Kidney (tissue), 14 donors: Measurements from ENCODE around the gene TMEM18. TPM values are rescaled to one million over a fixed set of nuclear protein-coding genes. Genes with fewer than 3 reads are reported as not detected.

Experiments used
- DNase-seq, 5 donors: peaks; one replicate each; pipeline ENCODE4 v3.0.0-alpha.2; 2013 to 2020
- FAIRE-seq: peaks from 2 replicates; lab custom pipeline; 2012; peaks lifted over from hg19 to GRCh38; lab: Jason Lieb, UNC
- H3K27ac ChIP-seq, 2 donors: one replicate each; pipeline ENCODE4 v1.7.0; 2013; ENCODE audit warnings: low read depth in 2 of 2, low read length in 2 of 2, inconsistent platforms in 1 of 2
- H3K27me3 ChIP-seq: one replicate; pipeline ENCODE4 v1.7.1; 2013; ENCODE audit warnings: low read length, inconsistent platforms; ENCODE audit not compliant: control insufficient read depth, insufficient read depth
- H3K36me3 ChIP-seq, 3 donors: one replicate each; pipeline versions ENCODE4 v1.7.0 to v1.7.1; 2013; ENCODE audit warnings: low read length in 3 of 3, control low read depth in 1 of 3, inconsistent platforms in 1 of 3; ENCODE audit not compliant: insufficient read depth in 3 of 3, control insufficient read depth in 2 of 3
- H3K4me1 ChIP-seq, 3 donors: one replicate each; pipeline versions ENCODE4 v1.7.0 to v1.7.1; 2013; ENCODE audit warnings: low read length in 3 of 3, inconsistent platforms in 1 of 3, low read depth in 1 of 3; ENCODE audit not compliant: control insufficient read depth in 2 of 3, insufficient read depth in 2 of 3
- H3K4me3 ChIP-seq, 3 donors: one replicate each; pipeline versions ENCODE4 v1.7.0 to v1.8.1; 2013; ENCODE audit warnings: low read length in 3 of 3, control low read depth in 1 of 3, inconsistent platforms in 1 of 3
- H3K9ac ChIP-seq, 3 donors: one replicate each; pipeline versions ENCODE4 v1.7.0 to v1.7.1; 2013; ENCODE audit warnings: low read length in 3 of 3, control low read depth in 1 of 3, inconsistent platforms in 1 of 3
- H3K9me3 ChIP-seq, 3 donors: one replicate each; pipeline versions ENCODE4 v1.7.0 to v1.7.1; 2013; ENCODE audit warnings: low read length in 3 of 3, control low read depth in 1 of 3, inconsistent platforms in 1 of 3; ENCODE audit not compliant: control insufficient read depth in 2 of 3, insufficient read depth in 1 of 3
- CTCF ChIP-seq: IDR thresholded peaks from 3 replicates; pipeline ENCODE4 v1.5.1; 2012; ENCODE audit warnings: mild to moderate bottlenecking, moderate library complexity, borderline replicate concordance; ENCODE audit not compliant: insufficient read depth; ENCODE audit errors: extremely low read depth
- intact Hi-C: fragments of 100-400 bp; cut with DNase I; formaldehyde crosslinking; loops from one replicate; pipeline ENCODE4 v1.11.1; 2022
- polyA plus RNA-seq: library from polyadenylated mRNA; stranded (reverse); fragments of 350-450 nt; fragmentation: Illumina TruSeq; extraction: RNeasy Lipid Tissue Mini Kit (QIAGEN cat#74804); gene quantifications from one replicate; pipeline ENCODE4 v1.2.3, GENCODE V29; 2014; ENCODE audit warnings: low read depth, low replicate concordance; ENCODE audit not compliant: insufficient read depth
- total RNA-seq: library from RNA; stranded (reverse); fragmentation: NEBNext Ultra II Directional; extraction: Animal tissue kit (Norgen Biotek cat#: 25700); gene quantifications from one replicate; pipeline ENCODE4 v1.2.1, GENCODE V29; 2021
- donor health status: control.
- donor health status: control.
- donor health status: control.
- donor health status: control.
- donor health status: control.
- donor health status: DM: yes; HTN: yes; CAD: no.
- donor health status: Normal renal cell carcinoma (clear cell type).

The TMEM18 gene
- total and polyA plus RNA-seq, 2 donors from 2014 or later = 24.0 to 29.7 TPM

GRCh38 chr2:637406-637776 is 39.8 kb downstream of the TMEM18 start:
- FAIRE-seq (no peak), DNase-seq (no peak)
- H3K27ac ChIP-seq = no peak overlapping the region
- H3K4me3 ChIP-seq = no peak overlapping the region
- H3K4me1 ChIP-seq = peaks cover 0 to 5% (median 4%) of the 10 kb centered on the region in 3 donors
- no peaks in the 10 kb centered on the region for H3K27me3 ChIP-seq
- H3K36me3 ChIP-seq = no peaks in the 10 kb centered on the region
- intact Hi-C loops = no loop called here
- H3K9ac ChIP-seq = no peak overlapping the region
- no peak for TF ChIP-seq CTCF
- H3K9me3 ChIP-seq = no peaks in the 10 kb centered on the region

GRCh38 chr2:636641-637405 is 40.4 kb downstream of the TMEM18 start:
- Histone ChIP-seq H3K4me1 (peaks cover 0 to 5% (median 4%) of the 10 kb centered on the region in 3 donors), H3K27ac (no peak overlapping the region), H3K4me3 (peak overlapping the region in 1 of 3 donors; percentile 49), H3K27me3 (no peaks in the 10 kb centered on the region), H3K9me3 (no peaks in the 10 kb centered on the region), H3K36me3 (no peaks in the 10 kb centered on the region), H3K9ac (no peak overlapping the region)
- intact Hi-C loops = no loop called here
- TF ChIP-seq CTCF = peak; percentile 92
- peak; percentile 82 to 89 (median 87) for DNase-seq
- no peak for FAIRE-seq

GRCh38 chr2:635687-636621 is 41.3 kb downstream of the TMEM18 start:
- H3K27ac ChIP-seq = no peak overlapping the region
- intact Hi-C loops = no loop called here
- TF ChIP-seq CTCF = no peak

More at GRCh38 chr2:635687-636621, 41.3 kb downstream of the TMEM18 start:
- no peak overlapping the region for H3K9ac ChIP-seq
- no peaks in the 10 kb centered on the region for H3K9me3 ChIP-seq
- DNase-seq (peak in 1 of 5 donors; percentile 51), FAIRE-seq (no peak)
- H3K27me3 ChIP-seq = no peaks in the 10 kb centered on the region
- H3K4me3 ChIP-seq = peak overlapping the region in 1 of 3 donors; percentile 49
- peaks cover 0 to 5% (median 4%) of the 10 kb centered on the region in 3 donors for H3K4me1 ChIP-seq
- H3K36me3 ChIP-seq = no peaks in the 10 kb centered on the region
